ENCODE measurements around the gene SLC4A4.

SLC4A4 gene

GRCh38 chr4:71602289-71602900 is 263.6 kb downstream of the SLC4A4 start:
- no peak for DNase-seq (ENCODE audit: low read depth)

GRCh38 chr4:71604785-71605184 is 266.0 kb downstream of the SLC4A4 start:
- DNase-seq (ENCODE audit: low read depth), result no peak

GRCh38 chr4:71607109-71607508 is 268.3 kb downstream of the SLC4A4 start:
- DNase-seq (ENCODE audit: low read depth), result no peak

GRCh38 chr4:71607780-71608677 is 269.2 kb downstream of the SLC4A4 start:
- no peak for DNase-seq (ENCODE audit: low read depth)

- no peak for DNase-seq (ENCODE audit: low read depth)
These were observed 269.9 kb downstream of the SLC4A4 start for GRCh38 chr4:71608678-71609071.

- no peak for DNase-seq (ENCODE audit: low read depth)
These were observed 270.3 kb downstream of the SLC4A4 start for GRCh38 chr4:71609167-71609566.

- no peak for DNase-seq (ENCODE audit: low read depth)
These were observed 270.8 kb downstream of the SLC4A4 start for GRCh38 chr4:71609651-71610050.

- DNase-seq (ENCODE audit: low read depth), result no peak
These were observed 275.8 kb downstream of the SLC4A4 start for GRCh38 chr4:71614621-71615020.

- DNase-seq (ENCODE audit: low read depth), result no peak
These were observed 277.5 kb downstream of the SLC4A4 start for GRCh38 chr4:71616168-71616811.

All from stimulated activated CD8-positive, alpha-beta memory T cell treated with anti-CD3 and anti-CD28 coated beads, Interleukin-12 subunit alpha, Interleukin-12 subunit beta, amount 100 ng/mL, for 4 hours (primary cell).